Measurements from ENCODE around the gene ATN1. TPM values are rescaled to one million over a fixed set of nuclear protein-coding genes. Genes with fewer than 3 reads are reported as not detected.

The ATN1 gene
- total RNA-seq, 1 donor from 2014 or later: 37.0 TPM

DNA sequence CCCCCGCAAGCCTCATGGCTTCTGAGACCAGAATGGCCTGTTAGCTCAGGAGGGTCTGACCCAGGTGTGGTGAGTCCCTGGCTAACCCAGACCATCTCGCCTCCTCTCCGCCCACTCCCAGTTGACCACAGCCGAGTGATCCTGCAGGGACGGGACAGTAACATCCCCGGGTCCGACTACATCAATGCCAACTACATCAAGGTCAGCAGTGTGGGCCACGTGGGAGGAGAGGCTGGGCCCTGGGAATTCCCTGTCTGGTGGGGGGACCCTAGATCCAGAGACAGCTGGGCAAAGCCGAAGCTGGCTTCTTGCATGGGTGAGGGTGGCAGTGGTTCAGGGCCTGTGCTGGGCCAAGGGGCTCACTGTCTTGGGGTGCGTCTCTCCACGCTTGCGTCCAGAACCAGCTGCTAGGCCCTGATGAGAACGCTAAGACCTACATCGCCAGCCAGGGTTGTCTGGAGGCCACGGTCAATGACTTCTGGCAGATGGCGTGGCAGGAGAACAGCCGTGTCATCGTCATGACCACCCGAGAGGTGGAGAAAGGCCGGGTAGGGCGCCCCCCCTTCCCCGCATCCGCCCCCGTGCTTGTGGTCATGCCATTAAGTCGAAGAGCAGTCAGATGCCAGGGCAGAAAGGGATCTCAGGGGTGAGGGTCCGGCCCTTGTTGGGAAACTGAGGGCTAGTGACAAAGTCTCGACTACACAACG is 28.4 kb downstream of the ATN1 start:
- intact Hi-C loops (cut with micrococcal nuclease): no loop called here

DNA sequence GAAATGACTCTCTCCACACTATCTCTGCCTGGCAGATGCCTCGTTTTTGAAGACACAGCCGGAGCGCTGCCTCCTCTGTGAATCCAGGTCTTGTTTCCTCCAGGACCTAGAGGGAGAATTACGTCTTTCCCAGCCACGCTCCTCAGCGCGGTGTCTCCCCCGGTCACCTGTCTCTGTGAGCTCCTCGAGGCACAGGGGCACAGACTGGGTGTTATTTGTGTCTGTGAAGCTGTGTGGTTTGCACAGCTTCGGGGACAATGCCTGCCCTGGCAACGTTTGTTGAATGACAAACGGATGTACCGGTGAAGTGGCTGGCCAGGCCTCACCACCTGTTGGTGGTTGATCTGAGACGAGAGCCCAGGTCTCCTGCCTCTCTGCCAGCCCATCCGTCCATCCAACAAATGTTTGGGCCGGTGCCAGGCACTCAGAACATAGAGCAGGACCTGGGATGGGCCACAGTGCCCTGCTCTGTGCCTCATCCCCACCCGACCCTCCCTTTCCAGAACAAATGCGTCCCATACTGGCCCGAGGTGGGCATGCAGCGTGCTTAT is 29.5 kb downstream of the ATN1 start:
- intact Hi-C loops (cut with micrococcal nuclease): no loop called here

DNA sequence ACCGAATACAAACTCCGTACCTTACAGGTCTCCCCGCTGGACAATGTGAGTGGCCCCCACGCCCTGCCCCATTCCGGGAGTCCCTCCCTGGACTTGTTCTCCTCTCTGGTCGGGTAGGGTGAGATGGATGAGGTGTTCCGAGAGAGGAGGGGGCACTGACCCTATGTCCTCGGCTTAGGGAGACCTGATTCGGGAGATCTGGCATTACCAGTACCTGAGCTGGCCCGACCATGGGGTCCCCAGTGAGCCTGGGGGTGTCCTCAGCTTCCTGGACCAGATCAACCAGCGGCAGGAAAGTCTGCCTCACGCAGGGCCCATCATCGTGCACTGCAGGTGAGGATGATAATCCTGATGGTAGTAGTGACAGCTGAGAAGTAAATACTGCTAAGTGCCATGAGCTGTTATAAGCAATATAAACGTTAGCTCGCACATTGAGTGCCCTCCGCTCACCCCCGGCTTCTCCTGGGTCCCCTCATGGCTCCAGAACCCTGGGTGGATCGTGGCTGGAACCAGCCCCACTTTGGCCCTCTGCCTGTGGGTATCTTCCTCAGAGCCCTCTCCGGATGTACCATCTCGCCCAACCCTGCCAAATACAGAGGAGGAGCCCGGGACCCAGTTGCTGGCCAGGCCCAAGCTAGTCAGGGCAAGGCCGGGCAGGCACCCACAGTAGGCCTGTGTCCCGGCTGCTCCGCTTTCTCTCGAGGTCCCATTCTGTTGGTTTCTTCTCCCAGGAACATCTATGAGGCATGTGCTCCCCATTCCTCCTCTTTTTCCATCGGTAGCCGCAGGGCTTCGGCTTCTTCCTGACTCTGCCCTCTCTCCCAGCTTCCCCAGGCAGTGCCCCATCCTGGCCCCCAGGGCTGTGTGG is 30.2 kb downstream of the ATN1 start:
- intact Hi-C loops (cut with micrococcal nuclease): loop anchor here (2.0 kb wide), 1 partner anchor 67 kb away; no protein-coding TSS in a partner anchor

DNA sequence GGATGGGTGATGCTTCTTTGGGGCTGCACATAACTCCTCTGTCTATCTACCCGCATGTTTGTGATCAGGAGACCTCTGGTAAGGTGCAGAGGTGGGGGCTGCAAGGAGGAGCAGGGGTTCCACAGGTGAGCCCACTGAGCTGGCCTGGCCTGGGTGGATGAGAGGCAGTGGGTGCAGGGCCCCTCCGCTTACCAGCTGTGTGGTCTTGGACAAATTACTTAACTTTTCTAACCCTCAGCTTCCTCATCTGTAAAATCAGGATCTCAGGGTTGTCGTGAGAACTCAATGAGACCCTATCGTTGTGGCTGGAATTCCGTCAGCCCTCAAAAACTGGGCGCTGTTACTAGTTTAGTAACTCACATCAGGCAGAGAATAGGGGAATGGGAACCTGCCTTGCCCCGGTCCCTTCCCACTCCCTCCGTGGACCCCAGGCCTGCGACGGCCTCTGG is 30.9 kb downstream of the ATN1 start:
- intact Hi-C loops (cut with micrococcal nuclease): loop anchor here (2.0 kb wide), 1 partner anchor 68 kb away; no protein-coding TSS in a partner anchor

DNA sequence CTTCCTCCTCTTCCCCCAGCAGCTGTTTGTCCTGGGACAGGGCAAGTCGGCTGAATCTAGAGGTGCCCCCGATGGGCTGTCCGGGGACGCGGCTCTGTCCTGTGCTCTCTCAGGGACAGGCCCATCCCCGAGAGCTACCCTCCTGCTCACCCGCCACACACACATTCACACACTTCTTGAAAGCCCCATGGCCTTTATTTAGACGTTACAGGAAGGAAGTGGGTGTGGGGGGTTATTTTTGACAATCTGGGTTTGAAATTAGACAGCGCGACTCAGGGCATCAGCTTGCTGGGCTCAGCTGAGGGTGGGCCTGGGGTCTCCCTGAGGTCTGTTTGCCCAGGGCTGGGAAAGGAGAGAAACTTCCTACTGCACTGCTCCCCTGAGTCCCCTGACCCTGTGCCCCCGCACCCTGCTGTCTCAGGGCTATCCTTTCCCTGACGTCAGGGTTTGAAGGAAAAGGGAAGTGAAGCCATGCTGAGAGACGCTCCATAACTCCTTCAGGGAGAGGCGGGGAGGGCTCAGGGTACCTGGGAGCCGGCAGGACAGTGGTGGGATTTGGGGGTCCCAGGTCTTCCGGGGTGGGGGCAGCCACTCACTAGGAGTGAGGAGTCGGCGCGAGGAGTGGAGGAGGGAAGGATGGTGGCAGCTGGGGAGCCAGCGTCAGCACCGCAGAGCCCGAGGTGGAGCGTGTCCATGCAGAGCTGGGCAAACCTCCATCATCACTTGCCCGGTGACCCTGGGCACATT is 31.5 kb downstream of the ATN1 start:
- intact Hi-C loops (cut with micrococcal nuclease): loop anchor here (2.0 kb wide), 1 partner anchor 68 kb away; no protein-coding TSS in a partner anchor

DNA sequence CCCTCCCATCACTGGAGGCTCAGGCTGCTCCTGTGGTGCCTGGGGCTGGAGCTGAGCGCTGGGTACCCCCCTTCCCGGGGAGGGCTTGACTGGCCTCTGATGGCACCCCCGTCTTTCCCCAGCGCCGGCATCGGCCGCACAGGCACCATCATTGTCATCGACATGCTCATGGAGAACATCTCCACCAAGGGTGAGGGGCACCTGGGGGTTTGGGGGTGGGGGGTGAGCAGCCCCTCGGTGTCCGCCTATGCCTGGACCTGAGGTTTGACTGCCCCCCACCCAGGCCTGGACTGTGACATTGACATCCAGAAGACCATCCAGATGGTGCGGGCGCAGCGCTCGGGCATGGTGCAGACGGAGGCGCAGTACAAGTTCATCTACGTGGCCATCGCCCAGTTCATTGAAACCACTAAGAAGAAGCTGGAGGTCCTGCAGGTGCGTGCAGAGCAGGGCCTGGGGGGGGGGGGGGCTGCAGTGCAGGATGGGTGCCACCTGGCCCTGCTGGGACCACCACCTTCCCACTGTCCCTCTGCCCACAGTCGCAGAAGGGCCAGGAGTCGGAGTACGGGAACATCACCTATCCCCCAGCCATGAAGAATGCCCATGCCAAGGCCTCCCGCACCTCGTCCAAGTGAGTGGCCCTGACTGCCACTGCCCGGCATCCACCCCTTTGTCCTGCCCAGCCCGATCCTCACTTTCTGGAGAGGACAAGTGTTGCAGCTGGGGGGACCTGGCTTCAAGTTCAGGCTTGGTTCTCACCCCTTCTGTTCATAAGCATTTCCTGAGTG is 32.2 kb downstream of the ATN1 start:
- intact Hi-C loops (cut with micrococcal nuclease): loop anchor here (2.0 kb wide), 1 partner anchor 69 kb away; no protein-coding TSS in a partner anchor

DNA sequence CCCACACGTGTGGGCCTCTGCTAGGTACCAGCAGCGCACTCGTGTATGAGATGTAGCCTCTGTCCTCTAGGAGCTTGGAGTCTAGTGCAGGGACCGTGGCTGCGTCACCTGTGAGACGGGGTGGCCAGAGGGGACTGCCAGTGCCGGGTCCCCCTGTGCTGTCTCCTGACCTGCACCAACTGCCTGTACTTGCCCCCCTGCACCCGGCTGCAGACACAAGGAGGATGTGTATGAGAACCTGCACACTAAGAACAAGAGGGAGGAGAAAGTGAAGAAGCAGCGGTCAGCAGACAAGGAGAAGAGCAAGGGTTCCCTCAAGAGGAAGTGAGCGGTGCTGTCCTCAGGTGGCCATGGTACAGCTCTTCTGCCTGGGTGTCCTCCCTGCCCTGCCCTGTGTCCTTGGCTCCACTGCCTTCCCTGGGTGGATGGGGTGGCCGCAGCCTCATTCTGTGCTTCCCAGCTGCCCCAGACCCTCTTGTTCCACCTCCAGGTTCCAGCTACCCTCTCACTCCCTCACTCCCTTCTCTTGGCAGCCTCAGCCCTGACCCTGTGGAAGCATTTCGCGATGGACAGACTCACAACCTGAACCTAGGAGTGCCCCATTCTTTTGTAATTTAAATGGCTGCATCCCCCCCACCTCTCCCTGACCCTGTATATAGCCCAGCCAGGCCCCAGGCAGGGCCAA is 33.0 kb downstream of the ATN1 start:
- intact Hi-C loops (cut with micrococcal nuclease): loop anchor here (1.0 kb wide), 1 partner anchor 7 kb away; no protein-coding TSS in a partner anchor

DNA sequence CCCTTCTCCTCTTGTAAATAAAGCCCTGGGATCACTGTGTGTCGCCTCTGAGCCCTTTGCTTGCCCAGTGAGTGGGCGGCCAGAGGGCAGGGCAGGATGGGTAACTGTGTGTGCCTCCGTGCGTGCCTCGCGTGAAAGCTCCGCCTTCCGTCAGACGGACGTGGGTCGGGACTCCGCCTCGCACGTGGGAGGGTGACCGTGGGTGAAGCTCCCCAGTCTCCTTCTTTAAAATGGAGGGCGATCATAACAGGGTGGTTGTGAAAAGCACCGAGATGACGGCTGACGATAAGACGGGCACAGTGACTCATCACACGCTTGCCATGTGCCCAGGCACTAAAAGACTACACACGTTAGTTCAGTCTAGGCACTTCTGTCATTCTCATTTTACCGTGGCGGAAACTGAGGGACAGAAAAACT is 33.5 kb downstream of the ATN1 start:
- intact Hi-C loops (cut with micrococcal nuclease): loop anchor here (1.0 kb wide), 1 partner anchor 8 kb away; no protein-coding TSS in a partner anchor

DNA sequence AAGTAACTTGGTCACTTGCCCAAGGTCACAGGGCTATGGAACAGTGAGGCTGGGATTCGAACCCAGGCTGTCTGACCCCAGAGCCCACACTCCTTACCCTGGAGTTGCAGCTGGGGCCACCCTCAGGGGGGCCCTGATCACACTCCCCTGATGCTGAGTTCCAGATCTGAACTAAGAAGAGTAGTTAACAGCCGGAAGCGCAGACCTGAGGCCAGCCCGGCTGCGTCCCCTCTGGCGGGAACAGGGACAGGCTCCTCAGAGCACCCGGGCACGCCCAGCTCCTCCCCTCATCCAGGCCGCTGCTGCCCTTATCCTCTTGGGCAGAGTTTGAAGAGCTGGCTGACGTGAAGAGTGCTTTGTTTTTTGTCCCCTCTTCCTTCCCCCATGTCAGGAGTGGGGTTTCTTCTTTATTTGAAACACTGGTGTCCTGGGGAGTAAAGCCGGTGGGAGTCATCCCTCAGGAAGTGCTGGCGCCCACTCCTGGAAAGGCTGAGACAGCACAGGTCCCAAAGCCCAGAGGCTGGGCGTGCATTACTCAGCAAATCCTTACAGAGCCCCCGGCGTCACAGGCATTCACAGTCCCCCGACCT is 34.0 kb downstream of the ATN1 start:
- intact Hi-C loops (cut with micrococcal nuclease): loop anchor here (1.0 kb wide), 1 partner anchor 8 kb away; no protein-coding TSS in a partner anchor

DNA sequence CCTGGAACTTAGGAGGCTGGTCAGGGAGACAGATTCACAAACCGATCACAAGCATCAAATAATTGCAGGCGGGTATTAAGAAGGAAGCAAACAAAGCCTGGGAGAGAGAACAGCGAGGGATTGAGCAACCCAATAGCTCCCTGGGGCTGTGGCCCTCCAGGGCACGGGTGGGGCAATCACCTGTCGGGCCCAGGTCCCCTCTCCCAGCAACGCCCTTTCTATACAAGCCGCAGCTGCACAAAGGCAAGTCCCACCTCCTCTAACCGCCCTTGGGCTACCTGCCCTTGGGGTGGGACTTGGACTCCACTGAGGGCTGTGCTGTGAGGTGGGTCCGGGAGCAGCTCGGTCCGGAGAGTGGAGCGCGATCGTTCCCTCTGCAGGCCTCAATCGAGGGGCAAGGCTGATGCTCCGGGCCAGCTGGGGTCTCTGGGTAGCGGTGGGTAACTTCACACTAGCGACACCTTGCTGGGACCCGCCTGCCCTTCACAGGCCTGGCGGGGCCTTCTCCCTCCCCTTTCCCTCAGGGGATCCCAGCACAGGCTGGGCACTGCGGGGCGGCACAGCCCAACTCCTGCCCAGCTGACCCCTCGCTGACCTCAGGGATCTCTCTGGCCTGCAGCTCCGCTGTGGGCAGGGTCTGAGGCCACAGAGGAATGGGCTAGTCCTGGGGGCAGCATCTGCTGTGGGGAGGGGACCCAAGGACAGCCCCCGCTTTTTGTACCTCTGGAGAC is 34.7 kb downstream of the ATN1 start:
- intact Hi-C loops (cut with micrococcal nuclease): no loop called here

DNA sequence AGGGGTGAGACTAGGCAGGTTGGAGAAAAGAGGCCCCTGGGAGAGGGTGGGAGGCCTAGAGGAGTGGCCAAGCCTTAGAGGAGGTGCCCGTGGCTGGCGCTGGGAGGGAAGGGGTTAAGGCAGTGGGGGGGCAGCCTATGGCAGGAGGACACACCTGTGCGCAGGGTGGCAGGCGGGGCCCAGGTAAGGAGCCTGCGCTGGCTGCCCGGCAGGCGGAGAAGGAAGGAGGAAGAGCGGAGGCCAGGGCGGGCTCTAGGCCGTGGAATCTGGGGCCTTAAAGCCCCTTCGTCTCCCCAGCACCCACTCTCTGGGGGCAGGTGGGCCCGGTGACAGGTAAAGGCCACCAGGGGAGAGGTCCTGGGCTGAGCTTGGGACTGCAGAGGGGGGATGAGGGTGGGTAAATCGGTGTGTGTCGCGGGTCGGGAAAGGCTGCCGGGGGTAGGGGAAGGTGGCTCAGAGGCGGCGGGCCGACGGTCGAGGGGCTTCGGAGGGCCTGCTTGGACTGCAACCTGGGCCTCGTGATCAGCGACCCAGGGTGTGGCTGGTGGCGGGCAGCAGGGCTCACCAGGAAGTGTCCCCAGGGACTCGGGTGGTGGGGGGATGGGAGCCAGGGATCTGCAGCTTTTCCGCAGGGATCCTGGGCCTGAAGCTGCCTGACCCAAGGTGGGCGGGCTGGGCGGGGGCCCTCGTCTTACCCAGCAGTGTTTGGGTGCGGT is 35.4 kb downstream of the ATN1 start:
- intact Hi-C loops (cut with micrococcal nuclease): no loop called here

DNA sequence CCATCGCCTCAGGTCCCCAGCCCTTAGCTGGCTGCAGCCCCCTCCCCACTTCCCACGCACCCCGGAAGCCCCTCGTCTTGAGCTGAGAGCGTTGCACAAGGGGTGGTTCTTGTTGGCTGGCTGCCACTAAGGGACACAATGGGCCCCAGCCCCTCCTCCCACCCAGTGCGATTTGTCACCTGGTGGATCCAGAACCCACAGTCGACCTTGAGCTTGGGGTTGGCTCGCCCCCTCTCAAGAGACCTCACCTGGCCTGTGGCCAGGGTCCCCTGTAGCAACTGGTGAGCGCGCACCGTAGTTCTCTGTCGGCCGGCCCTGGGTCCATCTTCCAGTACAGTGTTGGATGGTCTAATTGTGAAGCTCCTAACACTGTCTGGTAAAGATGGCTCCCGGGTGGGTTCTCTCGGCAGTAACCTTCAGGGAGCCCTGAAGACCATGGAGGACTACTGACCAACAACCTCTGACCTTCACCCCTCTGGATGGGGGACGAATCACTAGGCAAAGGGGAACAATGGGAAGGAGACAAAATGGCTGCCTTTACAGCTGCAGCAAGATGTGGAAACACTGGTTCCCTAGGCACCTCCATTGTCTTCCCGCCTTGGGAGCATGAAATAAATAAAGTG is 36.1 kb downstream of the ATN1 start:
- intact Hi-C loops (cut with micrococcal nuclease): no loop called here

DNA sequence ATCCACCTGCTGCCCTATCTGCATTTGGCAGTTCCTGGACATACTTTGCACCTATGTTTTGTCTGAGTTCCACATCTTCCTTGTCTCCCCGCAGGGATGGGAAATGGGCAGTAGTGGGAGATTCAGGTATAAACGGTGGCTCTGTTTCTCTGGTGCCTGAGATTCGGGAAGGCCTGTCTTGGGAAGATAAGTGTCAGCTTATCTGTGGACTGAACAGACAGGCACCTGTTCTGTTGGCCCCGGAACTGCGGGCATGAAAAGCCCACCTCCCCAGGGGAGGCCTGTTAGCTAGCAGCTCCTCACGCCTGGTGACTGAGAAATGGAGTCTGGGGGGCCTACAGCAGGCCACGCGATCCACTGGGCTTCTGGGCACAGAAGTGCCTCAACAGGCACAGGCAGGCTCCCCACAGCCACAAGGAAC is 36.9 kb downstream of the ATN1 start:
- intact Hi-C loops (cut with micrococcal nuclease): loop anchor here (1.0 kb wide), 3 partner anchors 20 to 95 kb away; partner anchors contain the start of gene C12orf57

DNA sequence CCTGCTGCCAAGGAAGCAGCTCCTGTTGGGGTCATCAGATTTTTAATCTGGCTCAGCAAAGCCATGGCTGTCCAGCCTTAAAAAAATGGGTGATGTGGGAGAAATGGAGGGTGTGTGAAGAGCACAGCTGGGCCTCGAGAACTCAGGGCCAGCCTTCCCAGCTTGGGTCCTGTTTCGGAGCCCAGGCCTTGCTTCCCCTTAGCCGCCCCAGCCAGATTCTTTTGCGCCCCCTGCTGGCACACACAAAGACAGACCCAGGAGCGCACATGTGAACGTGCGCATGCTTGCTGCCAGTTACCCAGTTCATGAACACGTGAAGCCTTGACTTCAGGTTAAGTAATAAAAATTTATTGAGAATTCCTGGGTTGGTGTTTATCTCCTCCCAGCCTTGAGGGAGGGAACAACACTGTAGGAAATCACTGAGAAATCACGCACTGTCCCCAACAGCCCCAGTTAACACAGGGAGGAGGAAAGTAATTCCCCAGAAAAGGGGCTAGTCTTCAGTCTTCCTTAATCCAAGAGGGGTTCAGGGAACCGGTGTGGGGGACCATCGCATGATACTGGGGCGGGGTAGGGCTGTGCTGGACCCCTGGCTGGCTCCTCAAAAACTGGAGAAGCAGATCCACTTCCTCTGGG is 37.4 kb downstream of the ATN1 start:
- intact Hi-C loops (cut with micrococcal nuclease): loop anchor here (1.0 kb wide), 3 partner anchors 21 to 96 kb away; partner anchors contain the start of gene C12orf57

DNA sequence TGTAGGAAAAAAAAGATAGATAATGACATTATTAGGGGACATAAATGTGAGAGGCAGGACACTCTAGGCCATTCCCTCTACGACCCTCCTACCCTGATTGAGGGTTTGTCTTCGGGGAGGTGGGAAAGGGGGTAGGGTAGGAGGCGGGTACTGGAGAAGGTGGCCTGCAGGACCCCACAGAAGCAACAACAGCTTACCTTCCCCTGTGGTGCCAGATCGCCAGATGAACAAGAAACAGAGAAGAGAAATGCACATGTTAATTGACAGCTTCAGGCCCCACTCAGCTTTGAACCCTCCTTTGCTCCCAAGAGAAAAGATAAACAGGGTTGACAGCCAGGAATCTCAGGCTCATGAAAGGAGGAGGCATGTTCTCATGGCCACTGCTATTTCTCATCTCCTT is 38.0 kb downstream of the ATN1 start:
- intact Hi-C loops (cut with micrococcal nuclease): loop anchor here (1.0 kb wide), 3 partner anchors 21 to 96 kb away; partner anchors contain the start of gene C12orf57

DNA sequence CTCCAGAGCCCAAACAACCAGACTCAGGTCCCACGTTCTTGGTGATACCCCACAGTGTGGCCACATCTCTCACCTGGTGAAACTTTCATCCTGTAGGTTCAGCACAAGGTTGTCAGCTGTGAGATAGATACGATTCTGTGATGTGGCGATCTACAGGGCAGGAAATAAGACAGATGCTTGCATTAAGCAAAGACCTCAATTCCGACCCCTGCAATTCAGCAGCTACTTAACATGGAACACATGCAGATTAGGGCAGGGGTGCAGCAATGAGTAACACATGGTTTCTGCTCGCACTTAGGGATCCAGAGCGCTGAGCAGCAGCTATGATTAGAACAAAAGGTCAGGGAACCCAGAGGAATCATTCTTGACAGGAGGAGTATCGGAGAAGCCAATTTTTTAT is 38.6 kb downstream of the ATN1 start:
- intact Hi-C loops (cut with micrococcal nuclease): no loop called here

DNA sequence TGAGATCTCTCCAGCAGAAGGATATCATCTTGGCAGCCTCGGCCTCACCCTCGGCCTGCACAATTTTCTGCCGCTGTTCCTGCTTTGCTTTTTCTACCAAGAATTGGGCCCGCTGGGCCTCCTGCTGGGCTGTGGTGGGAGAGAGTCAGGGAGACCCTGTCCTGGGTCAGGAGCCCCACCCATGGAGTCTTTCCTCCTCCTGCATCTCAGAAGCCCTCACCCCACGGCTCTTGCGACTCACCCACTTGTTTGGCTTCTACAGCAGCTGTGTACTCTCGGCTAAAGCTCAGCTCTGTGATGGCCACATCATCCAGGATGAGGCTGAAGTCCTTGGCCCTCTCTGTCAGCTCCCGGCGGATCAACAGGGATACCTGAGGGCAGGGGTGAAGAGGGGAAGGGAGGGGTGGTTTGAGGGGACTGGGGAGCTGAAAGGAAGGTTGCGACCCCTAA is 39.9 kb downstream of the ATN1 start:
- intact Hi-C loops (cut with micrococcal nuclease): no loop called here
